ENCODE results near the gene COL28A1. TPM values are rescaled to one million over a fixed set of nuclear protein-coding genes. Genes with fewer than 3 reads are reported as not detected.

Gene COL28A1
- total and polyA plus RNA-seq, 12 donors: 0.66 to 16.0 (median 2.8) TPM

DNA sequence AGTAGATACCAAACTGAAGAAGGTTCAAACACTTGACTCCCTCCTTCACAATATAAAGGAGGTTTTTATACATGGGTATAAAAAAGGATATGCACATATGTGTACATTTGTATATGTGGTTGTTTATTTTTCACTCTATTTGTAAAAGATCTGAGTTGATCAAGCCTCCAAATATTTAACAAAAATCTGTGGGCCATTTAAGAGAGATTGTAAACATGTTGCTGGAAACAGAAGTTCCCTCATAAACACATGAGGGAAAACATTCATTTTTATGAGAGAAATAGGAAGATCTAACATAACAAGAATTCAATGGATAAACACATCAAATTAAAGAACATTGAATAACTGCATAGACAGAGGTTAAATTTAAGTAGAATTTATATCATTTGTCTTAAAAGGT, 81.7 kb downstream of the COL28A1 start:
- Histone ChIP-seq H3K27me3 (no peaks in the 10 kb centered on the region), H3K36me3 (replicated peaks in 1 of 2) (no peaks in the 10 kb centered on the region), H3K4me3 (no peak overlapping the region), H3K27ac (no peak overlapping the region), H3K4me1 (replicated peaks in 1 of 2) (no peaks in the 10 kb centered on the region), H3K9me3 (replicated peaks in 1 of 3) (peaks cover 0 to 3% (median 0%) of the 10 kb centered on the region in 3 donors)
- TF ChIP-seq CTCF (IDR thresholded peaks at IDR 0.05) (no peak), POLR2A (IDR thresholded peaks at IDR 0.05) (no peak)
- intact Hi-C loops (cut with DNase I): no loop called here
- no peak for DNase-seq

- intact Hi-C loops (cut with DNase I): no loop called here
- H3K4me3 ChIP-seq: no peak overlapping the region
- no peaks in the 10 kb centered on the region for H3K4me1 ChIP-seq (replicated peaks in 1 of 2)
- H3K27me3 ChIP-seq: no peaks in the 10 kb centered on the region
- 82 to 89% (median 84%) methylated on average over 2 of the region's 2 CpGs for WGBS, 4 donors
- H3K27ac ChIP-seq: no peak overlapping the region
- H3K9me3 ChIP-seq (replicated peaks in 1 of 3): peaks cover 0 to 8% (median 4%) of the 10 kb centered on the region in 3 donors
- no peak for DNase-seq
- H3K36me3 ChIP-seq (replicated peaks in 1 of 2): no peaks in the 10 kb centered on the region
- TF ChIP-seq CTCF (IDR thresholded peaks at IDR 0.05): no peak
- TF ChIP-seq POLR2A (IDR thresholded peaks at IDR 0.05): no peak
Observed at GRCh38 chr7:7452652-7453051, 83.0 kb downstream of the COL28A1 start.

DNA sequence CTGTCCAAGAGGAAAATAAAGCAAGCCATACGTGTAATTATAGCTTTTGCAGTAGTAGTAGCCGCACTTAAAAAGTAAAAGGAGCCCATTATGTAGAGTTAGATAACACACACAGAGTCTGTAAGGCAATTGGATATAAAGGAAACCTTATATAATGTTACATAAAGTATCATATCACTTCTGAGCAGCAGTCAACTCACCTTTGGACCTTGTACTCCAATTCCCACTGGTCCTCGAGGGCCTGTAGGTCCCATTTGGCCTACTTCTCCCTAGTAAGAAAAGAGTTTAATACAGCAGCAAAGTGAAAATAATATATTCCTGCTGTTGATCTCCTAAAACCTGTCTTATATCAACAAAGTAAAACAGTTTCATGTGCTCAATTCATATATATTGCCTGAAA, 83.6 kb downstream of the COL28A1 start:
- 93 to 96% (median 95%) methylated on average over 3 of the region's 3 CpGs for WGBS, 4 donors
- Histone ChIP-seq H3K9me3 (replicated peaks in 1 of 3) (peaks cover 0 to 8% (median 4%) of the 10 kb centered on the region in 3 donors), H3K4me1 (replicated peaks in 1 of 2) (no peaks in the 10 kb centered on the region), H3K4me3 (no peak overlapping the region), H3K36me3 (replicated peaks in 1 of 2) (no peaks in the 10 kb centered on the region), H3K27me3 (no peaks in the 10 kb centered on the region), H3K27ac (no peak overlapping the region)
- intact Hi-C loops (cut with DNase I): no loop called here
- TF ChIP-seq CTCF (IDR thresholded peaks at IDR 0.05) (no peak), POLR2A (IDR thresholded peaks at IDR 0.05) (no peak)
- DNase-seq: no peak

DNA sequence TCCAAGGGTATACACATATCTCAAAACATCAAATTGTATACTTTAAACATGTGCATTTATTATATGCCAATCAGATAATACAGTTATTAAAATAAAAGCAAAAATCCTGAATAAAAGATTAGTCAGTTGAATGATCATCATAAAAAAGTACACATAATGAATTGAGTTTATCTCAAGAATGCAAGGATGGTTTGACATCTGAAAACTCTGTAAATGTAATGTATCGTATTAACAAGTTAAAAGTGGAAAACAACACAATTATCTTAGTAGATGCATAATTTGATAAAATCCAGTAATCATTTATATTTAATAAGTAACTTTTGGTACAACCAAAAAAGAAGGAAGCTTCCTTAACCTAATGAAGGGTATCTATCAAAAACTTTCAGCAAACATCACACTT, 86.6 kb downstream of the COL28A1 start:
- no peaks in the 10 kb centered on the region for H3K4me1 ChIP-seq (replicated peaks in 1 of 2)
- peaks cover 0 to 8% (median 4%) of the 10 kb centered on the region in 3 donors for H3K9me3 ChIP-seq (replicated peaks in 1 of 3)
- no peak overlapping the region for H3K27ac ChIP-seq
- H3K4me3 ChIP-seq: no peak overlapping the region
- no peaks in the 10 kb centered on the region for H3K36me3 ChIP-seq (replicated peaks in 1 of 2)
- DNase-seq: no peak
- WGBS, 4 donors: 91 to 94% (median 93%) methylated on average over 1 of the region's 1 CpG
- H3K27me3 ChIP-seq: no peaks in the 10 kb centered on the region
- TF ChIP-seq POLR2A (IDR thresholded peaks at IDR 0.05) (no peak), CTCF (IDR thresholded peaks at IDR 0.05) (no peak)
- intact Hi-C loops (cut with DNase I): no loop called here

All from adrenal gland (tissue), 12 donors.